ENCODE results near the gene ZNF93. TPM values are rescaled to one million over a fixed set of nuclear protein-coding genes. Genes with fewer than 3 reads are reported as not detected.
A peak's percentile ranks its signal among the peaks of the same experiment; 100 is the strongest.
"Not testable (repeated sequence)": the region's sequence is repeated elsewhere in the genome, so short reads cannot be mapped to it uniquely, and the experiment has no call there.

Gene ZNF93
- total RNA-seq, 1 experiment from 2014 or later = 13.1 TPM

GRCh38 chr19:19860756-19861390 lies 39.9 kb upstream of the ZNF93 start:
- no peak overlapping the region for H3K4me3 ChIP-seq (ENCODE audit: low read depth, low read length, poor library complexity, severe bottlenecking)
- TF ChIP-seq, protein P1, sequence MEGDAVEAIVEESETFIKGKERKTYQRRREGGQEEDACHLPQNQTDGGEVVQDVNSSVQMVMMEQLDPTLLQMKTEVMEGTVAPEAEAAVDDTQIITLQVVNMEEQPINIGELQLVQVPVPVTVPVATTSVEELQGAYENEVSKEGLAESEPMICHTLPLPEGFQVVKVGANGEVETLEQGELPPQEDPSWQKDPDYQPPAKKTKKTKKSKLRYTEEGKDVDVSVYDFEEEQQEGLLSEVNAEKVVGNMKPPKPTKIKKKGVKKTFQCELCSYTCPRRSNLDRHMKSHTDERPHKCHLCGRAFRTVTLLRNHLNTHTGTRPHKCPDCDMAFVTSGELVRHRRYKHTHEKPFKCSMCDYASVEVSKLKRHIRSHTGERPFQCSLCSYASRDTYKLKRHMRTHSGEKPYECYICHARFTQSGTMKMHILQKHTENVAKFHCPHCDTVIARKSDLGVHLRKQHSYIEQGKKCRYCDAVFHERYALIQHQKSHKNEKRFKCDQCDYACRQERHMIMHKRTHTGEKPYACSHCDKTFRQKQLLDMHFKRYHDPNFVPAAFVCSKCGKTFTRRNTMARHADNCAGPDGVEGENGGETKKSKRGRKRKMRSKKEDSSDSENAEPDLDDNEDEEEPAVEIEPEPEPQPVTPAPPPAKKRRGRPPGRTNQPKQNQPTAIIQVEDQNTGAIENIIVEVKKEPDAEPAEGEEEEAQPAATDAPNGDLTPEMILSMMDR (conservative IDR thresholded peaks at IDR 0.05; ENCODE audit: low read depth, low read length) = no peak
- ChIA-PET POLR2A (ENCODE audit: low non-redundant PET) (no interaction called here), CTCF (no interaction called here)
- H3K9me3 ChIP-seq (ENCODE audit: low read depth, low read length, poor library complexity, severe bottlenecking) = no peaks in the 10 kb centered on the region
- DNase-seq (ENCODE audit: low spot score) = no peak
- H3K27me3 ChIP-seq (replicated peaks; ENCODE audit: insufficient read depth, low read depth, low read length, poor library complexity) = no peaks in the 10 kb centered on the region
- no peaks in the 10 kb centered on the region for H3K4me1 ChIP-seq (ENCODE audit: insufficient read depth, low read length, poor library complexity, severe bottlenecking)
- BruUV-seq (replicated peaks) = no TSS peak
- H3K36me3 ChIP-seq (ENCODE audit: insufficient read depth, low read length, poor library complexity, severe bottlenecking) = no peaks in the 10 kb centered on the region
- H3K27ac ChIP-seq (ENCODE audit: low read depth, low read length, poor library complexity, severe bottlenecking) = no peak overlapping the region
- intact Hi-C loops (cut with micrococcal nuclease; ENCODE audit: unreplicated experiment) = no loop called here

DNA sequence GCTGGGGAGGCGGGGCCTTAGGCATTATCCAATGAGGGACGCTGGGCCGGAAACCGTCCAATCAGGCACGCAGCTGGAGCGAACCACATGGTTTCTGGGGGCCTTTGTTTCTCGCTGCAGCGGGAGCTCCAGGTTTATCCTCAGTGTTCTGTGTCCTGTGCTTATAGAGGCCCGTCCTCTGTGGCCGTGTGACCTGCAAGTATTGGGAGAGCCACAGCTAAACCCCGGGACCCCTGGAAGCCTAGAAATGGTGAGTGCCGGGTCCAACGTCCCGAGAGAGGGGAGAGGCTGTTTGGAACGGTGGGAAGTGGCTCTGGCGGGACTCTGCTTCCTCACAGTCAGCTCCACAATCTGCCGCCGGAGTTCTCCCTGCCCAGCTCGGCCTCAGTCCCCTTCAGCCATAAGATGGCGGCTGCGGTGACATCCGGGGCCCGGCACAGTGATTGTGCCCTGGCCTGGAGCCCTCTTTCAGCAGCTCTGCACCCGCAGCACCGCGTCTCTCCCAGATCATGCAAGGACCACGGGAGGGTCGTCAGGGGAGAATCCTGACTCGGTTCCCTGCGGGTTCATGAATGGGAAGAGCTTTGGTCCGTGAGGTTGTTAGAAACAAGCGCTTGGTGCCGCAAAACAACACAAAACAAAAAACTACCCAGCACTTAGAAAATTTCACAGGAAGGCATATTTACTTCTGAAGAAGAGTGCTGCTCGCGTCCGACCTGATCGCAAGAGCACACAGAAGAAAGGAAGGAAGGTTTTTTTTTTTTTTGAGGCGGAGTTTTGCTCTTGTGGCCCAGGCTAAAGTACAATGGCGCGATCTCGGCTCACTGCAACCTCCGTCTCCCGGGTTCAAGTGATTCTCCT lies 34.8 kb upstream of the ZNF93 start, which contains the start of gene ZNF253:
Gene ZNF253 (plus strand): TSS at position 133 of the 861 bp plus-strand sequence. CDS start 115 bp downstream, at position 248.
- Histone ChIP-seq H3K9me3 (ENCODE audit: low read depth, low read length, poor library complexity, severe bottlenecking) (peaks cover 28% of the 10 kb centered on the region), H3K27me3 (replicated peaks; ENCODE audit: insufficient read depth, low read depth, low read length, poor library complexity) (no peaks in the 10 kb centered on the region), H3K4me1 (ENCODE audit: insufficient read depth, low read length, poor library complexity, severe bottlenecking) (no peaks in the 10 kb centered on the region), H3K36me3 (ENCODE audit: insufficient read depth, low read length, poor library complexity, severe bottlenecking) (peaks cover 4% of the 10 kb centered on the region), H3K4me3 (ENCODE audit: low read depth, low read length, poor library complexity, severe bottlenecking) (peak within 1 kb of the TSS; percentile 69), H3K27ac (ENCODE audit: low read depth, low read length, poor library complexity, severe bottlenecking) (peak within 1 kb of the TSS; percentile 90)
- TSS peak; percentile 44 for BruUV-seq (replicated peaks)
- peak; percentile 97 for DNase-seq (ENCODE audit: low spot score)
- POLR2A ChIA-PET (ENCODE audit: low non-redundant PET) = interaction anchor here (1.0 kb wide), 1 partner anchor 133 kb away, joined by 3 read pairs; the partner anchor contains the start of gene ZNF14
- no peak for TF ChIP-seq EZH2 (IDR thresholded peaks at IDR 0.05; ENCODE audit: borderline replicate concordance, low read depth, low read length, poor library complexity, severe bottlenecking)
- TF ChIP-seq, protein P1 (conservative IDR thresholded peaks at IDR 0.05; ENCODE audit: low read depth, low read length) = no peak
- CTCF ChIA-PET = interaction anchor here (0.7 kb wide), 1 partner anchor 52 kb away, joined by 3 read pairs; no protein-coding TSS in a partner anchor
- intact Hi-C loops (cut with micrococcal nuclease; ENCODE audit: unreplicated experiment) = no loop called here

DNA sequence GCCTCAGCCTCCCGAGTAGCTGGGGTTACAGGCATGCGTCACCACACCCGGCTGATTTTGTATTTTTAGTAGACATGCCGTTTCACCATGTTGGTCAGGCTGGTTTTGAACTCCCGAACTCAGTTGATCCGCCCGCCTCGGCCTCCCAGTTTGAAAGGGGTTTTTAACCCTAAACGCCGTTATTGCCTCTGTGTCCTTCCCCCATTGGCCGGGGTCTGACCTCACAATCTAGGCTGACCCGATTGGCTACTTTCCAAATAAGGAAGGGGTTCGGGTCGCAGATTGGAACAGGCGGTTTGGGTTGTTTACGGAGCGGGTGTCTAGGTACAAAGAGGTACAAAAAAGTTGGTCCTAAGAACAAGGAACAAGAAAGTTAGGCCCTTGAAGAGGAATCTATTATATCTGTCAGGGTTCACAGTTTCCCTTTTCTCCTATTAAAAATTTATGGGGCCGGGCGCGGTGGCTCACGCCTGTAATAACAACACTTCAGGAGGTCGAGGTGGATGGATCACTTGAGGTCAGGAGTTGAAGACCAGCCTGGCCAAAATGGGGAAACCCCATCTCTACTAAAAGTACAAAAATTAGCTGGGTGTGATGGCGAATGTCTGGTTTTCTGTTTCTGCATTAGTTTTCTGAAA lies 34.0 kb upstream of the ZNF93 start:
- Histone ChIP-seq H3K4me1 (ENCODE audit: insufficient read depth, low read length, poor library complexity, severe bottlenecking) (no peaks in the 10 kb centered on the region), H3K36me3 (ENCODE audit: insufficient read depth, low read length, poor library complexity, severe bottlenecking) (peaks cover 4% of the 10 kb centered on the region), H3K27me3 (replicated peaks; ENCODE audit: insufficient read depth, low read depth, low read length, poor library complexity) (no peaks in the 10 kb centered on the region), H3K4me3 (ENCODE audit: low read depth, low read length, poor library complexity, severe bottlenecking) (peak overlapping the region; percentile 69), H3K27ac (ENCODE audit: low read depth, low read length, poor library complexity, severe bottlenecking) (peak overlapping the region; percentile 90), H3K9me3 (ENCODE audit: low read depth, low read length, poor library complexity, severe bottlenecking) (peaks cover 29% of the 10 kb centered on the region)
- DNase-seq (ENCODE audit: low spot score) = peak; percentile 5
- ChIA-PET CTCF (no interaction called here), POLR2A (ENCODE audit: low non-redundant PET) (no interaction called here)
- intact Hi-C loops (cut with micrococcal nuclease; ENCODE audit: unreplicated experiment) = no loop called here
- TF ChIP-seq, protein P1 (conservative IDR thresholded peaks at IDR 0.05; ENCODE audit: low read depth, low read length) = no peak
- no TSS peak for BruUV-seq (replicated peaks)

DNA sequence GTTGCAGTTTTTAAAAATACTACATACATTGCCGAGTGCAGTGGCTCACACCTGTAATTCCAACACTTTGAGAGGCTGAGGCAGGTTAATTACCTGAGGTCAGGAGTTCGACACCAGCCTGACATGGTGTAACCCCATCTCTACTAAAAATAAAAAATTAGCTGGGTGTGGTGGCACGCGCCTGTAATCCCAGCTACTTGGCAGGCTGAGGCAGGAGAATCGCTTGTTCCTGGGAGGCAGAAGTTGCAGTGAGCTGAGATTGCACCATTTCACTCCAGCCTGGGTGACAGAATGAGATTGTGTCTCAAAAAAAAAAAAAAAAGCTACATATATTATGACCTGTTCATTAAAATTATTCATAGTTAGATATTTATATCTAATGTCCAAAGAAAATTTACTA lies 30.7 kb upstream of the ZNF93 start:
- H3K27ac ChIP-seq (ENCODE audit: low read depth, low read length, poor library complexity, severe bottlenecking); intact Hi-C loops (cut with micrococcal nuclease; ENCODE audit: unreplicated experiment); DNase-seq (ENCODE audit: low spot score); POLR2A ChIA-PET (ENCODE audit: low non-redundant PET); H3K4me3 ChIP-seq (ENCODE audit: low read depth, low read length, poor library complexity, severe bottlenecking); CTCF ChIA-PET; H3K36me3 ChIP-seq (ENCODE audit: insufficient read depth, low read length, poor library complexity, severe bottlenecking); H3K4me1 ChIP-seq (ENCODE audit: insufficient read depth, low read length, poor library complexity, severe bottlenecking); H3K27me3 ChIP-seq (replicated peaks; ENCODE audit: insufficient read depth, low read depth, low read length, poor library complexity); BruUV-seq (replicated peaks): not testable (repeated sequence)
- H3K9me3 ChIP-seq (ENCODE audit: low read depth, low read length, poor library complexity, severe bottlenecking) = peaks cover 46% of the 10 kb centered on the region

All from A673 (cell line).